Vagina (tissue), 2 donors: ENCODE results near the gene SBF2.

Source experiments
- POLR2A ChIP-seq, 2 donors: fragments of 450-650 bp; IDR thresholded peaks; one replicate each; pipeline ENCODE4 v1.6.1; 2017; ENCODE audit warnings: antibody characterized with exemption in 2 of 2, mild to moderate bottlenecking in 2 of 2, moderate library complexity in 2 of 2
- POLR2AphosphoS5 ChIP-seq, 2 donors: sonication (generic); formaldehyde crosslinking; IDR thresholded peaks; one replicate each; pipeline ENCODE4 v1.9.0; 2017; ENCODE audit warnings: antibody characterized with exemption in 2 of 2, mild to moderate bottlenecking in 2 of 2, low read depth in 1 of 2; ENCODE audit not compliant: insufficient read depth in 1 of 2
- TF ChIP-seq, protein P1 (sequence below), 3 experiments: fragments of 450-650 bp in 2 of 3; fragments of 200-600 bp in 1 of 3; sonication (generic) in 1 of 3; IDR thresholded peaks; one replicate each; pipeline ENCODE4 v1.5.1; 2017 to 2019; ENCODE audit warnings: antibody characterized with exemption in 3 of 3, mild to moderate bottlenecking in 2 of 3, moderate library complexity in 2 of 3

GRCh38 chr11:9769621-9770020, 524.4 kb downstream of the SBF2 start:
- TF ChIP-seq, protein P1, sequence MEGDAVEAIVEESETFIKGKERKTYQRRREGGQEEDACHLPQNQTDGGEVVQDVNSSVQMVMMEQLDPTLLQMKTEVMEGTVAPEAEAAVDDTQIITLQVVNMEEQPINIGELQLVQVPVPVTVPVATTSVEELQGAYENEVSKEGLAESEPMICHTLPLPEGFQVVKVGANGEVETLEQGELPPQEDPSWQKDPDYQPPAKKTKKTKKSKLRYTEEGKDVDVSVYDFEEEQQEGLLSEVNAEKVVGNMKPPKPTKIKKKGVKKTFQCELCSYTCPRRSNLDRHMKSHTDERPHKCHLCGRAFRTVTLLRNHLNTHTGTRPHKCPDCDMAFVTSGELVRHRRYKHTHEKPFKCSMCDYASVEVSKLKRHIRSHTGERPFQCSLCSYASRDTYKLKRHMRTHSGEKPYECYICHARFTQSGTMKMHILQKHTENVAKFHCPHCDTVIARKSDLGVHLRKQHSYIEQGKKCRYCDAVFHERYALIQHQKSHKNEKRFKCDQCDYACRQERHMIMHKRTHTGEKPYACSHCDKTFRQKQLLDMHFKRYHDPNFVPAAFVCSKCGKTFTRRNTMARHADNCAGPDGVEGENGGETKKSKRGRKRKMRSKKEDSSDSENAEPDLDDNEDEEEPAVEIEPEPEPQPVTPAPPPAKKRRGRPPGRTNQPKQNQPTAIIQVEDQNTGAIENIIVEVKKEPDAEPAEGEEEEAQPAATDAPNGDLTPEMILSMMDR (IDR thresholded peaks at IDR 0.05) = no peak
- TF ChIP-seq POLR2A (IDR thresholded peaks at IDR 0.05) = no peak
- no peak for TF ChIP-seq POLR2AphosphoS5 (IDR thresholded peaks at IDR 0.05; ENCODE audit: insufficient read depth in 1 of 2, low read depth in 1 of 2)
